Stimulated activated CD4-positive, alpha-beta T cell treated with anti-CD3 and anti-CD28 coated beads, Interleukin-1b, Interleukin-23, amount 100 ng/mL, for 24 hours (primary cell): ENCODE results near the gene SHB.

Experiments
- DNase-seq, 4 experiments: peaks; one replicate each; pipeline ENCODE4 v3.0.0-alpha.2; 2020; ENCODE audit warnings: low read depth in 4 of 4, low spot score in 1 of 4

The SHB gene

GRCh38 chr9:38088006-38088925 lies 19.2 kb upstream of the SHB start:
- DNase-seq, result peak in 3 of 4 experiments; percentile 50 to 57 (median 52)

- DNase-seq, result no peak
Measured at GRCh38 chr9:38086496-38086895, 17.5 kb upstream of the SHB start.

- DNase-seq, result no peak
Measured at GRCh38 chr9:38085308-38085707, 16.3 kb upstream of the SHB start.

GRCh38 chr9:38084556-38084880 lies 15.5 kb upstream of the SHB start:
- DNase-seq, result no peak

- DNase-seq, result no peak
Measured at GRCh38 chr9:38083858-38084555, 15.0 kb upstream of the SHB start.

- no peak for DNase-seq
Measured at GRCh38 chr9:38082446-38083287, 13.6 kb upstream of the SHB start.

- no peak for DNase-seq
Measured at GRCh38 chr9:38081356-38082108, 12.5 kb upstream of the SHB start.

GRCh38 chr9:38079461-38080031 lies 10.5 kb upstream of the SHB start:
- no peak for DNase-seq

- DNase-seq, result no peak
Measured at GRCh38 chr9:38075272-38075671, 6.2 kb upstream of the SHB start.

- DNase-seq, result no peak
Measured at GRCh38 chr9:38074441-38074961, 5.5 kb upstream of the SHB start.

GRCh38 chr9:38073882-38074281 lies 4.9 kb upstream of the SHB start:
- no peak for DNase-seq

- no peak for DNase-seq
Measured at GRCh38 chr9:38071470-38072134, 2.6 kb upstream of the SHB start.

GRCh38 chr9:38067859-38068681 lies 957 bp downstream of the SHB start:
- DNase-seq, result no peak

GRCh38 chr9:38066914-38067858 lies 1.8 kb downstream of the SHB start:
- DNase-seq, result no peak

- DNase-seq, result no peak
Measured at GRCh38 chr9:38066197-38066913, 2.7 kb downstream of the SHB start.

- no peak for DNase-seq
Measured at GRCh38 chr9:38065369-38066075, 3.5 kb downstream of the SHB start.
